IPS DF 6.9 (cell line): ENCODE measurements around the gene AAGAB.

Source experiments
- DNase-seq: peaks from one replicate; pipeline ENCODE4 v3.0.0-alpha.2; 2013; ENCODE audit warnings: low read depth, low spot score
- H3K27ac ChIP-seq: one replicate; pipeline ENCODE4 v1.5.1; 2013; ENCODE audit warnings: low read length, control low read depth
- H3K27me3 ChIP-seq: 2 replicates; pipeline ENCODE4 v1.6.1; 2013; ENCODE audit warnings: mild to moderate bottlenecking, low read length; ENCODE audit not compliant: control insufficient read depth, insufficient read depth
- H3K36me3 ChIP-seq: 2 replicates; pipeline ENCODE4 v1.6.1; 2013; ENCODE audit warnings: low read length; ENCODE audit not compliant: control insufficient read depth, insufficient read depth
- H3K4me1 ChIP-seq: 2 replicates; pipeline ENCODE4 v1.6.1; 2013; ENCODE audit warnings: low read length; ENCODE audit not compliant: control insufficient read depth, insufficient read depth
- H3K4me3 ChIP-seq: 2 replicates; pipeline ENCODE4 v1.5.1; 2013; ENCODE audit warnings: mild to moderate bottlenecking, low read length
- H3K9me3 ChIP-seq: 2 replicates; pipeline ENCODE4 v1.6.1; 2013; ENCODE audit warnings: low read length, inconsistent platforms; ENCODE audit not compliant: control insufficient read depth, insufficient read depth
- WGBS: extraction: QIAGEN DNeasy Blood & Tissue Kit; methylation state at CpG from one replicate; pipeline ENCODE4 v1.1.7; 2013; ENCODE audit warnings: mixed read lengths, missing lambda C conversion rate; ENCODE audit not compliant: insufficient read length, insufficient coverage; 5-methylcytosine and 5-hydroxymethylcytosine counted together

Gene AAGAB

GRCh38 chr15:67232591-67232990, 21.9 kb downstream of the AAGAB start:
- no peak for DNase-seq
- H3K4me3 ChIP-seq = no peak overlapping the region
- no peaks in the 10 kb centered on the region for H3K36me3 ChIP-seq
- H3K4me1 ChIP-seq = no peaks in the 10 kb centered on the region
- no peaks in the 10 kb centered on the region for H3K9me3 ChIP-seq
- H3K27me3 ChIP-seq = no peaks in the 10 kb centered on the region
- no CpG with 5 or more reads among the region's 3 CpGs for WGBS
- H3K27ac ChIP-seq = no peak overlapping the region

- no CpG with 5 or more reads among the region's 2 CpGs for WGBS
- no peaks in the 10 kb centered on the region for H3K9me3 ChIP-seq
- H3K27ac ChIP-seq = no peak overlapping the region
These were observed 24.0 kb downstream of the AAGAB start for GRCh38 chr15:67230504-67230903.

GRCh38 chr15:67228286-67228685, 26.2 kb downstream of the AAGAB start:
- no peak overlapping the region for H3K4me3 ChIP-seq
- H3K4me1 ChIP-seq = no peaks in the 10 kb centered on the region
- H3K36me3 ChIP-seq = no peaks in the 10 kb centered on the region
- no peak overlapping the region for H3K27ac ChIP-seq
- H3K27me3 ChIP-seq = no peaks in the 10 kb centered on the region
- WGBS = no CpG with 5 or more reads among the region's 1 CpG
- DNase-seq = no peak
- H3K9me3 ChIP-seq = no peaks in the 10 kb centered on the region

More at GRCh38 chr15:67230504-67230903, 24.0 kb downstream of the AAGAB start:
- H3K4me1 ChIP-seq = no peaks in the 10 kb centered on the region
- no peaks in the 10 kb centered on the region for H3K36me3 ChIP-seq
- H3K4me3 ChIP-seq = no peak overlapping the region
- H3K27me3 ChIP-seq = no peaks in the 10 kb centered on the region
- DNase-seq = no peak

GRCh38 chr15:67227846-67228245, 26.6 kb downstream of the AAGAB start:
- DNase-seq = no peak
- Histone ChIP-seq H3K9me3 (no peaks in the 10 kb centered on the region), H3K27ac (no peak overlapping the region), H3K36me3 (no peaks in the 10 kb centered on the region), H3K4me1 (no peaks in the 10 kb centered on the region), H3K27me3 (no peaks in the 10 kb centered on the region), H3K4me3 (no peak overlapping the region)
- no CpG with 5 or more reads among the region's 1 CpG for WGBS

- no peaks in the 10 kb centered on the region for H3K9me3 ChIP-seq
- no CpG with 5 or more reads among the region's 1 CpG for WGBS
- H3K4me1 ChIP-seq = no peaks in the 10 kb centered on the region; the same call in 1 of the 2 replicates
- H3K27ac ChIP-seq = no peak overlapping the region
- H3K27me3 ChIP-seq = no peaks in the 10 kb centered on the region
- H3K36me3 ChIP-seq = no peaks in the 10 kb centered on the region
- DNase-seq = no peak
- H3K4me3 ChIP-seq = no peak overlapping the region
These were observed 27.0 kb downstream of the AAGAB start for GRCh38 chr15:67227431-67227830.

GRCh38 chr15:67225336-67225735, 29.1 kb downstream of the AAGAB start:
- Histone ChIP-seq H3K4me1 (no peaks in the 10 kb centered on the region; the same call in 1 of the 2 replicates), H3K27me3 (no peaks in the 10 kb centered on the region), H3K4me3 (no peak overlapping the region), H3K36me3 (no peaks in the 10 kb centered on the region), H3K9me3 (no peaks in the 10 kb centered on the region), H3K27ac (no peak overlapping the region)
- no CpG with 5 or more reads among the region's 2 CpGs for WGBS
- DNase-seq = no peak

GRCh38 chr15:67224889-67225288, 29.6 kb downstream of the AAGAB start:
- Histone ChIP-seq H3K27me3 (no peaks in the 10 kb centered on the region), H3K4me3 (no peak overlapping the region), H3K4me1 (no peaks in the 10 kb centered on the region; the same call in 1 of the 2 replicates), H3K9me3 (no peaks in the 10 kb centered on the region), H3K36me3 (no peaks in the 10 kb centered on the region), H3K27ac (no peak overlapping the region)
- no peak for DNase-seq
- WGBS = no CpG with 5 or more reads among the region's 3 CpGs

- WGBS = no CpG with 5 or more reads among the region's 2 CpGs
- DNase-seq = no peak
- Histone ChIP-seq H3K4me1 (no peaks in the 10 kb centered on the region; the same call in 1 of the 2 replicates), H3K36me3 (no peaks in the 10 kb centered on the region), H3K4me3 (no peak overlapping the region), H3K27me3 (no peaks in the 10 kb centered on the region), H3K9me3 (no peaks in the 10 kb centered on the region), H3K27ac (no peak overlapping the region)
These were observed 35.2 kb downstream of the AAGAB start for GRCh38 chr15:67219288-67219687.

GRCh38 chr15:67218428-67218827, 36.0 kb downstream of the AAGAB start:
- H3K27me3 ChIP-seq = no peaks in the 10 kb centered on the region
- no peaks in the 10 kb centered on the region for H3K9me3 ChIP-seq
- H3K36me3 ChIP-seq = no peaks in the 10 kb centered on the region
- no peaks in the 10 kb centered on the region; the same call in 1 of the 2 replicates for H3K4me1 ChIP-seq
- no peak overlapping the region for H3K4me3 ChIP-seq
- no peak overlapping the region for H3K27ac ChIP-seq
- DNase-seq = no peak

- no peak for DNase-seq
- no peaks in the 10 kb centered on the region for H3K36me3 ChIP-seq
- H3K9me3 ChIP-seq = no peaks in the 10 kb centered on the region
- H3K27ac ChIP-seq = no peak overlapping the region
- no peaks in the 10 kb centered on the region for H3K4me1 ChIP-seq
- no peaks in the 10 kb centered on the region for H3K27me3 ChIP-seq
- H3K4me3 ChIP-seq = no peak overlapping the region
These were observed 37.6 kb downstream of the AAGAB start for GRCh38 chr15:67216859-67217258.

- Histone ChIP-seq H3K4me1 (no peaks in the 10 kb centered on the region), H3K36me3 (no peaks in the 10 kb centered on the region), H3K4me3 (no peak overlapping the region), H3K27me3 (no peaks in the 10 kb centered on the region), H3K9me3 (no peaks in the 10 kb centered on the region), H3K27ac (no peak overlapping the region)
- WGBS = 100% methylated on average over 1 of the region's 6 CpGs
- DNase-seq = no peak
These were observed 39.4 kb downstream of the AAGAB start for GRCh38 chr15:67215102-67215501.
